Endothelial cell of umbilical vein (primary cell): ENCODE data around the gene SPINT2. TPM values are rescaled to one million over a fixed set of nuclear protein-coding genes. Genes with fewer than 3 reads are reported as not detected.

Source experiments
- BruUV-seq: library from RNA; stranded (reverse); fragments of 400-500 nt; replicated peaks from 2 replicates; lab custom pipeline; 2021; lab: Mats Ljungman, UMichigan
- CTCF ChIA-PET: fragments of 300-600, 350-600 bp; sonication (Branson Sonifier 250); formaldehyde crosslinking; loops from one replicate; lab custom pipeline; 2021; ENCODE audit warnings: antibody characterized with exemption, inconsistent platforms; lab: Charles Lee
- POLR2A ChIA-PET: fragments of 300-600, 350-600 bp; sonication (Branson Sonifier 250); formaldehyde crosslinking; loops from one replicate; lab custom pipeline; 2021; ENCODE audit warnings: antibody characterized with exemption, inconsistent platforms; lab: Charles Lee
- DNase-seq: peaks from one replicate; pipeline ENCODE4 v3.0.0-alpha.2; 2011; ENCODE audit warnings: low read depth, low spot score
- FAIRE-seq: peaks from 2 replicates; lab custom pipeline; 2011; peaks lifted over from hg19 to GRCh38; lab: Jason Lieb, UNC
- H2AFZ ChIP-seq: 2 replicates; pipeline ENCODE4 v1.6.0; 2012; ENCODE audit warnings: low read depth, low read length, control low read depth, inconsistent platforms
- H3K27ac ChIP-seq: 2 replicates; pipeline ENCODE4 v1.5.1; 2011; ENCODE audit warnings: low read depth, mild to moderate bottlenecking, control low read depth, low read length, moderate library complexity; ENCODE audit not compliant: insufficient read depth
- H3K27me3 ChIP-seq, 2 experiments: 2 replicates each; pipeline versions ENCODE4 v1.6.0 to v1.6.1; 2011; ENCODE audit warnings: low read length in 2 of 2, mixed read lengths in 1 of 2; ENCODE audit not compliant: control insufficient read depth in 2 of 2, insufficient read depth in 2 of 2
- H3K36me3 ChIP-seq, 2 experiments: 2 replicates in 1 of 2; 3 replicates in 1 of 2; pipeline ENCODE4 v1.5.1; 2011; ENCODE audit warnings: low read length in 2 of 2, mild to moderate bottlenecking in 1 of 2, moderate library complexity in 1 of 2; ENCODE audit not compliant: control insufficient read depth in 2 of 2, insufficient read depth in 2 of 2; ENCODE audit errors: extremely low read depth in 1 of 2
- H3K4me1 ChIP-seq: 3 replicates; pipeline ENCODE4 v1.5.1; 2011; ENCODE audit warnings: mild to moderate bottlenecking, low read length; ENCODE audit not compliant: control insufficient read depth, insufficient read depth; ENCODE audit errors: extremely low read depth
- H3K4me2 ChIP-seq: 2 replicates; pipeline ENCODE4 v1.6.1; 2011; ENCODE audit warnings: low read length, control low read depth, mixed read lengths; ENCODE audit not compliant: insufficient read depth
- H3K4me3 ChIP-seq, 3 experiments: fragments of 200-600 bp in 1 of 3; sonication (generic), shearing (Covaris generic) in 1 of 3; replicated peaks in 1 of 3; 2 replicates each; pipeline ENCODE4 v1.5.1; 2011 to 2016; ENCODE audit warnings: control low read depth in 3 of 3, low read length in 3 of 3, mild to moderate bottlenecking in 2 of 3, inconsistent platforms in 1 of 3, low read depth in 1 of 3, moderate library complexity in 1 of 3; ENCODE audit not compliant: insufficient read depth in 1 of 3
- H3K79me2 ChIP-seq: 2 replicates; pipeline ENCODE4 v1.6.0; 2012; ENCODE audit warnings: low read length, inconsistent platforms; ENCODE audit not compliant: control insufficient read depth, insufficient read depth
- H3K9ac ChIP-seq: replicated peaks from 2 replicates; pipeline ENCODE3; 2011; ENCODE audit warnings: low read length, control low read depth; ENCODE audit not compliant: insufficient read depth; ENCODE audit errors: extremely low read depth
- H3K9me1 ChIP-seq: replicated peaks from 3 replicates; pipeline ENCODE4 v1.6.0; 2011; ENCODE audit warnings: mild to moderate bottlenecking, low read length; ENCODE audit not compliant: control insufficient read depth, insufficient read depth; ENCODE audit errors: extremely low read depth
- H3K9me3 ChIP-seq: replicated peaks from 2 replicates; pipeline ENCODE4 v1.5.1; 2012; ENCODE audit warnings: low read length, inconsistent platforms; ENCODE audit not compliant: control insufficient read depth, insufficient read depth
- H4K20me1 ChIP-seq: replicated peaks from 2 replicates; pipeline ENCODE3; 2011; ENCODE audit warnings: mild to moderate bottlenecking, low read length; ENCODE audit not compliant: control insufficient read depth, insufficient read depth; ENCODE audit errors: extremely low read depth
- EZH2 ChIP-seq: IDR thresholded peaks from 2 replicates; pipeline ENCODE4 v1.6.1; 2012; ENCODE audit warnings: borderline replicate concordance, low read depth, mild to moderate bottlenecking, moderate library complexity, low read length, inconsistent platforms; ENCODE audit not compliant: severe bottlenecking
- FOS ChIP-seq: IDR thresholded peaks from 2 replicates; pipeline ENCODE4 v1.6.1; 2011; ENCODE audit warnings: mild to moderate bottlenecking, low read length, moderate library complexity, borderline replicate concordance; ENCODE audit not compliant: insufficient read depth
- GATA2 ChIP-seq: IDR thresholded peaks from 2 replicates; pipeline ENCODE4 v1.7.0; 2011; ENCODE audit warnings: low read depth, mild to moderate bottlenecking, moderate library complexity, mixed read lengths, low read length; ENCODE audit not compliant: insufficient read length, insufficient read depth
- JUN ChIP-seq: IDR thresholded peaks from 2 replicates; pipeline ENCODE4 v1.6.1; 2011; ENCODE audit warnings: borderline replicate concordance, low read depth; ENCODE audit not compliant: insufficient read length, insufficient read depth
- MAX ChIP-seq: IDR thresholded peaks from 2 replicates; pipeline ENCODE4 v1.6.1; 2011; ENCODE audit not compliant: insufficient read depth, insufficient read length
- MYC ChIP-seq: IDR thresholded peaks from one replicate; pipeline ENCODE4 v1.6.1; 2011; ENCODE audit warnings: mild to moderate bottlenecking, low read depth, low read length
- POLR2A ChIP-seq: IDR thresholded peaks from 2 replicates; pipeline ENCODE4 v1.6.1; 2012; ENCODE audit warnings: low read depth, mild to moderate bottlenecking, control low read depth, low read length
- POLR2AphosphoS5 ChIP-seq: IDR thresholded peaks from 2 replicates; pipeline ENCODE4 v1.6.1; 2012; ENCODE audit warnings: low read depth, mild to moderate bottlenecking, control low read depth, low read length, moderate library complexity; ENCODE audit not compliant: insufficient read depth
- dilution Hi-C: fragments of 300-500 bp; cut with MboI; formaldehyde crosslinking; loops from one replicate; pipeline ENCODE4 v1.15.0; 2019; ENCODE audit warnings: low sequenced_read_pairs; ENCODE audit not compliant: extremely low pct_ligation_motif_present
- intact Hi-C: fragments of 100-400 bp; cut with micrococcal nuclease; formaldehyde crosslinking; loops from one replicate; pipeline ENCODE4 v1.10.0; 2022
- polyA plus RNA-seq, 4 experiments: library from polyadenylated mRNA; depleted of rRNA in 3 of 4; stranded (reverse) in 3 of 4; unstranded in 1 of 4; fragments of >200 nt; gene quantifications; 2 replicates each; pipeline versions ENCODE4 v1.2.1 to v1.2.3, GENCODE V29; 2011 to 2012; ENCODE audit warnings: missing spikeins in 1 of 4
- total RNA-seq: library from RNA; stranded (reverse); gene quantifications from 2 replicates; pipeline ENCODE4 v1.2.3, GENCODE V29; 2021
- TF ChIP-seq, protein P1 (sequence below), 2 donors: IDR thresholded peaks; 1 replicate in 1 of 2; 2 replicates in 1 of 2; pipeline ENCODE4 v1.5.1; 2011; ENCODE audit warnings: low read length in 2 of 2, mild to moderate bottlenecking in 2 of 2, moderate library complexity in 2 of 2, control low read depth in 1 of 2, inconsistent platforms in 1 of 2, low read depth in 1 of 2; ENCODE audit not compliant: insufficient read depth in 1 of 2; ENCODE audit errors: extremely low read depth in 1 of 2

Gene SPINT2
- total and polyA plus RNA-seq, 2 donors (not counting 3 experiments of a cell fraction or from before 2014, with no cell fraction given), result 28.9 to 46.6 TPM

- Histone ChIP-seq H3K79me2 (peaks cover 12% of the 10 kb centered on the region), H3K27ac (no peak overlapping the region), H2AFZ (no peak overlapping the region), H3K4me3 (no peak overlapping the region), H3K27me3 (no peaks in the 10 kb centered on the region), H4K20me1 (no peaks in the 10 kb centered on the region), H3K9ac (no peak overlapping the region), H3K4me2 (no peak overlapping the region), H3K9me3 (no peaks in the 10 kb centered on the region), H3K36me3 (peaks cover 0 to 10% of the 10 kb centered on the region in 2 experiments), H3K4me1 (peaks cover 5% of the 10 kb centered on the region), H3K9me1 (no peaks in the 10 kb centered on the region)
- ChIA-PET POLR2A (no interaction called here), CTCF (interaction anchor here (0.8 to 1.9 kb wide), 2 partner anchors 59 to 409 kb away, joined by 3 to 4 read pairs; no protein-coding TSS in a partner anchor)
- dilution Hi-C loops, result no loop called here
- TF ChIP-seq POLR2AphosphoS5 (no peak), GATA2 (no peak), MYC (no peak), JUN (no peak), FOS (no peak), POLR2A (no peak), MAX (no peak), EZH2 (no peak)
- TF ChIP-seq, protein P1, sequence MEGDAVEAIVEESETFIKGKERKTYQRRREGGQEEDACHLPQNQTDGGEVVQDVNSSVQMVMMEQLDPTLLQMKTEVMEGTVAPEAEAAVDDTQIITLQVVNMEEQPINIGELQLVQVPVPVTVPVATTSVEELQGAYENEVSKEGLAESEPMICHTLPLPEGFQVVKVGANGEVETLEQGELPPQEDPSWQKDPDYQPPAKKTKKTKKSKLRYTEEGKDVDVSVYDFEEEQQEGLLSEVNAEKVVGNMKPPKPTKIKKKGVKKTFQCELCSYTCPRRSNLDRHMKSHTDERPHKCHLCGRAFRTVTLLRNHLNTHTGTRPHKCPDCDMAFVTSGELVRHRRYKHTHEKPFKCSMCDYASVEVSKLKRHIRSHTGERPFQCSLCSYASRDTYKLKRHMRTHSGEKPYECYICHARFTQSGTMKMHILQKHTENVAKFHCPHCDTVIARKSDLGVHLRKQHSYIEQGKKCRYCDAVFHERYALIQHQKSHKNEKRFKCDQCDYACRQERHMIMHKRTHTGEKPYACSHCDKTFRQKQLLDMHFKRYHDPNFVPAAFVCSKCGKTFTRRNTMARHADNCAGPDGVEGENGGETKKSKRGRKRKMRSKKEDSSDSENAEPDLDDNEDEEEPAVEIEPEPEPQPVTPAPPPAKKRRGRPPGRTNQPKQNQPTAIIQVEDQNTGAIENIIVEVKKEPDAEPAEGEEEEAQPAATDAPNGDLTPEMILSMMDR (IDR thresholded peaks at IDR 0.05; ENCODE audit: extremely low read depth in 1 of 2, insufficient read depth in 1 of 2, low read depth in 1 of 2, low read length in 2 of 2), result no peak
- no peak for FAIRE-seq
- no TSS peak for BruUV-seq
- intact Hi-C loops, result no loop called here
- no peak for DNase-seq
Observed at GRCh38 chr19:38310986-38311385, 46.6 kb downstream of the SPINT2 start.
